Neural cell (in vitro differentiated cells): Measurements from ENCODE around the gene SEMA4B. TPM values are rescaled to one million over a fixed set of nuclear protein-coding genes. Genes with fewer than 3 reads are reported as not detected.

Experiments used
- H2AFZ ChIP-seq: fragments of 200-600, 300-800 bp; sonication (generic), shearing (Covaris generic); 2 replicates; pipeline ENCODE4 v1.6.0; 2014; ENCODE audit warnings: low read depth, mild to moderate bottlenecking, antibody characterized with exemption, low read length, moderate library complexity
- H3F3A ChIP-seq: fragments of 200-600 bp; shearing (Covaris generic); 2 replicates; pipeline ENCODE4 v1.6.1; 2016; ENCODE audit warnings: mild to moderate bottlenecking, moderate library complexity, mixed read lengths, antibody characterized with exemption, low read length; ENCODE audit not compliant: insufficient read depth, poor library complexity, severe bottlenecking
- H3K27ac ChIP-seq: fragments of 200-600, 300-800 bp; sonication (generic), shearing (Covaris generic); 2 replicates; pipeline ENCODE4 v1.5.1; 2014; ENCODE audit warnings: mild to moderate bottlenecking, low read length, moderate library complexity
- H3K27me3 ChIP-seq: fragments of 300-800, 200-600 bp; sonication (generic), shearing (Covaris generic); 2 replicates; pipeline ENCODE4 v1.6.0; 2014; ENCODE audit warnings: mild to moderate bottlenecking, low read depth, low read length, moderate library complexity; ENCODE audit not compliant: insufficient read depth
- H3K36me3 ChIP-seq: fragments of 300-800, 200-600 bp; sonication (generic), shearing (Covaris generic); 2 replicates; pipeline ENCODE4 v1.5.1; 2014; ENCODE audit warnings: mild to moderate bottlenecking, antibody characterized with exemption, low read length, moderate library complexity; ENCODE audit not compliant: insufficient read depth
- H3K4me2 ChIP-seq: fragments of 300-800, 200-600 bp; sonication (generic), shearing (Covaris generic); 2 replicates; pipeline ENCODE4 v1.6.0; 2014; ENCODE audit warnings: mild to moderate bottlenecking, low read length
- H3K4me3 ChIP-seq: fragments of 300-800, 200-600 bp; sonication (generic), shearing (Covaris generic); 2 replicates; pipeline ENCODE4 v1.5.1; 2014; ENCODE audit warnings: mild to moderate bottlenecking, low read length, moderate library complexity
- H3K79me2 ChIP-seq: fragments of 200-600 bp; shearing (Covaris generic); replicated peaks from 2 replicates; pipeline ENCODE4 v1.6.0; 2014; ENCODE audit warnings: mild to moderate bottlenecking, low read length, moderate library complexity; ENCODE audit not compliant: insufficient read depth
- H3K9ac ChIP-seq: fragments of 300-800, 200-600 bp; sonication (generic), shearing (Covaris generic); 2 replicates; pipeline ENCODE4 v1.6.1; 2016; ENCODE audit warnings: mild to moderate bottlenecking, low read length, mixed read lengths
- H3K9me2 ChIP-seq: fragments of 200-600 bp; shearing (Covaris generic); 2 replicates; pipeline ENCODE4 v1.6.1; 2016; ENCODE audit warnings: mild to moderate bottlenecking, low read length, mixed read lengths; ENCODE audit not compliant: insufficient read depth
- H3K9me3 ChIP-seq: fragments of 200-600, 300-800 bp; sonication (generic), shearing (Covaris generic); 2 replicates; pipeline ENCODE4 v1.6.1; 2016; ENCODE audit warnings: mild to moderate bottlenecking, mixed run types, low read length, moderate library complexity, mixed read lengths
- H4K20me1 ChIP-seq: fragments of 200-600 bp; shearing (Covaris generic); 2 replicates; pipeline ENCODE4 v1.6.1; 2016; ENCODE audit warnings: mild to moderate bottlenecking, mixed run types; ENCODE audit not compliant: insufficient read depth
- CTCF ChIP-seq: fragments of 450-650 bp; IDR thresholded peaks from 2 replicates; pipeline ENCODE4 v1.5.1; 2014; ENCODE audit warnings: antibody characterized with exemption, mild to moderate bottlenecking, moderate library complexity; ENCODE audit not compliant: poor library complexity, severe bottlenecking
- EP300 ChIP-seq: fragments of 450-650 bp; conservative IDR thresholded peaks from 2 replicates; pipeline ENCODE4 v1.6.1; 2014; ENCODE audit warnings: antibody characterized with exemption, mild to moderate bottlenecking, moderate library complexity; ENCODE audit not compliant: poor library complexity, severe bottlenecking
- EZH2 ChIP-seq: fragments of 200-600, 300-800 bp; shearing (Covaris generic), sonication (generic); IDR thresholded peaks from 2 replicates; pipeline ENCODE4 v1.6.1; 2014; ENCODE audit warnings: antibody characterized with exemption, low read length, borderline replicate concordance, mild to moderate bottlenecking; ENCODE audit not compliant: insufficient read depth, poor library complexity, severe bottlenecking
- MXI1 ChIP-seq: fragments of 450-650 bp; conservative IDR thresholded peaks from 2 replicates; pipeline ENCODE4 v1.6.1; 2014; ENCODE audit warnings: antibody characterized with exemption, mild to moderate bottlenecking; ENCODE audit not compliant: poor library complexity, severe bottlenecking
- POLR2AphosphoS5 ChIP-seq: IDR thresholded peaks from 2 replicates; pipeline ENCODE4 v1.6.1; 2012
- RAD21 ChIP-seq: fragments of 450-650 bp; conservative IDR thresholded peaks from 2 replicates; pipeline ENCODE4 v1.6.1; 2014; ENCODE audit warnings: antibody characterized with exemption, mild to moderate bottlenecking, moderate library complexity
- REST ChIP-seq: IDR thresholded peaks from 2 replicates; pipeline ENCODE4 v1.6.1; 2012; ENCODE audit warnings: borderline replicate concordance
- SMC3 ChIP-seq: fragments of 450-650 bp; conservative IDR thresholded peaks from 2 replicates; pipeline ENCODE4 v1.6.1; 2014; ENCODE audit warnings: antibody characterized with exemption, mild to moderate bottlenecking, moderate library complexity; ENCODE audit not compliant: poor library complexity
- TAF1 ChIP-seq: IDR thresholded peaks from 2 replicates; pipeline ENCODE4 v1.6.1; 2012; ENCODE audit warnings: low read depth
- polyA plus RNA-seq: library from polyadenylated mRNA; depleted of rRNA; stranded (reverse); fragments of >200 nt; gene quantifications from 2 replicates; pipeline ENCODE4 v1.2.3, GENCODE V29; 2014

The SEMA4B gene
- polyA plus RNA-seq, 1 donor from 2014 or later = 11.0 TPM

- Histone ChIP-seq H3K4me2 (no peak overlapping the region), H3F3A (no peaks in the 10 kb centered on the region), H2AFZ (no peak overlapping the region), H3K9me2 (no peaks in the 10 kb centered on the region), H3K79me2 (no peaks in the 10 kb centered on the region), H3K4me3 (no peak overlapping the region), H3K27ac (no peak overlapping the region), H3K36me3 (no peaks in the 10 kb centered on the region), H3K9me3 (no peaks in the 10 kb centered on the region), H4K20me1 (no peaks in the 10 kb centered on the region), H3K9ac (no peak overlapping the region), H3K27me3 (no peaks in the 10 kb centered on the region)
- TF ChIP-seq EP300 (no peak), POLR2AphosphoS5 (no peak), MXI1 (no peak)
These were observed 23.9 kb downstream of the SEMA4B start for GRCh38 chr15:90225047-90225446.

DNA sequence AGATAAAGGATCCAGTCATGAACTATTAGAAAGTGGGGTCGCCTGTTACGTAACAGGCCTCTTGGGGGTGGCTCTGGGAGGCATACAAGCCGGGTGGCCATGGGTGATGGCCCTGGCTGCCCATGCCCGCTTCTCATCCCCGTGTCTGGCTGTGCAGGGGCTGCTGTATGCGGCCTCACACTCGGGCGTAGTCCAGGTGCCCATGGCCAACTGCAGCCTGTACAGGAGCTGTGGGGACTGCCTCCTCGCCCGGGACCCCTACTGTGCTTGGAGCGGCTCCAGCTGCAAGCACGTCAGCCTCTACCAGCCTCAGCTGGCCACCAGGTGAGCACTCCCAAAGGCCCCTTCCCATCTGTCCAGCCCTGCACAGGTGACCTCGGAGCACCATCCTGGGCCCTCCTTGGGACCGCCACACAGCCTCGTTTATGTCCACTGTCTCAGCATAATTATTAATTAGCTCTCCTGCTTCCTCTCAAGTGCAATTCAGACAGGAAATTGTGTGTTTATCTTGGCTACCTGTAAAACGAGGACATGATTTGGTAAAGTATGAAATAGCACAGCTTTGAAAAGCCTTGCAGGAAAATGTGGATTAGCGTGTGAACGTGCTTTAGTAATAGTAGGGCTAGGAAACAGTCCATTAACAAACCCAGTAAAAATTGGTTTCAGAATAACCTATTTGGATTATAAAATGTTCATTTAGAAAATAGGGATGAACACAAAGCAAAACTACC lies 24.5 kb downstream of the SEMA4B start:
- no peaks in the 10 kb centered on the region for H3K9me2 ChIP-seq
- no peak overlapping the region for H3K4me3 ChIP-seq
- H3K9me3 ChIP-seq = no peaks in the 10 kb centered on the region
- no peaks in the 10 kb centered on the region for H3K36me3 ChIP-seq
- H3K9ac ChIP-seq = no peak overlapping the region
- H3F3A ChIP-seq = no peaks in the 10 kb centered on the region
- no peak overlapping the region for H3K27ac ChIP-seq
- no peak overlapping the region for H3K4me2 ChIP-seq
- TF ChIP-seq EP300 = no peak
- TF ChIP-seq POLR2AphosphoS5 = no peak
- H3K79me2 ChIP-seq = no peaks in the 10 kb centered on the region
- H2AFZ ChIP-seq = no peak overlapping the region
- H3K27me3 ChIP-seq = no peaks in the 10 kb centered on the region
- H4K20me1 ChIP-seq = no peaks in the 10 kb centered on the region

DNA sequence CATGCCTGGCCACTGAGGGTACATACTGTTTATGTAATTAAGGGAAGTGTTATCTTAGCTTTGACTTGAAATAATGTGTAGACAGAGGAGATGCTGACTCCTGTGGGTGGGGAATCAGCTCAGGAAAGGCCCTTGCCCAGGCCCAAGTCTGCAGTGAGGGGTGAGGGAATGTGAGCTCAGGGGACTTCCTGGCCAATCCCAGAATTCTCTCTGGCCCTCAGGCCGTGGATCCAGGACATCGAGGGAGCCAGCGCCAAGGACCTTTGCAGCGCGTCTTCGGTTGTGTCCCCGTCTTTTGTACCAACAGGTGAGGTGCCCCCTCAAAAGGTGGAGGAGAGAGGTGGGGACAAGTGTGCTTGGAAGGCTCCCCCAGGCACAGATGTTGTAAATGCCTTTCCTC lies 26.2 kb downstream of the SEMA4B start:
- Histone ChIP-seq H3K4me3 (no peak overlapping the region), H3F3A (no peaks in the 10 kb centered on the region), H2AFZ (no peak overlapping the region), H3K36me3 (no peaks in the 10 kb centered on the region), H3K9me3 (no peaks in the 10 kb centered on the region), H3K9me2 (no peaks in the 10 kb centered on the region), H3K9ac (no peak overlapping the region), H3K27ac (no peak overlapping the region), H4K20me1 (no peaks in the 10 kb centered on the region), H3K27me3 (no peaks in the 10 kb centered on the region), H3K4me2 (no peak overlapping the region), H3K79me2 (no peaks in the 10 kb centered on the region)
- TF ChIP-seq TAF1 (no peak), EP300 (no peak), REST (no peak), MXI1 (no peak), POLR2AphosphoS5 (no peak), SMC3 (no peak), RAD21 (no peak), CTCF (no peak), EZH2 (no peak)
